Mesendoderm (in vitro differentiated cells): ENCODE data around the gene ALG9.

Experiments
- DNase-seq: peaks from one replicate; pipeline ENCODE4 v3.0.0; 2013
- H2AK5ac ChIP-seq: 2 replicates; pipeline ENCODE4 v1.6.1; 2013; ENCODE audit warnings: low read length, inconsistent platforms
- H2BK120ac ChIP-seq: 2 replicates; pipeline ENCODE4 v1.6.1; 2013; ENCODE audit warnings: low read depth, mild to moderate bottlenecking, low read length, moderate library complexity, mixed read lengths
- H2BK15ac ChIP-seq: replicated peaks from 2 replicates; pipeline ENCODE4 v1.6.1; 2013; ENCODE audit warnings: low read depth, mild to moderate bottlenecking, moderate library complexity
- H2BK5ac ChIP-seq: 2 replicates; pipeline ENCODE4 v1.6.1; 2013; ENCODE audit warnings: low read length, inconsistent platforms
- H3K18ac ChIP-seq: 2 replicates; pipeline ENCODE4 v1.6.1; 2013; ENCODE audit warnings: mild to moderate bottlenecking, low read length, mixed read lengths
- H3K23ac ChIP-seq: one replicate; pipeline ENCODE4 v1.6.1; 2013; ENCODE audit warnings: low read length
- H3K27ac ChIP-seq: 2 replicates; pipeline ENCODE4 v1.5.1; 2013; ENCODE audit warnings: low read depth, mild to moderate bottlenecking, inconsistent platforms, low read length, moderate library complexity
- H3K27me3 ChIP-seq: 2 replicates; pipeline ENCODE4 v1.6.1; 2013; ENCODE audit warnings: low read length, control low read depth, mild to moderate bottlenecking, inconsistent platforms; ENCODE audit not compliant: insufficient read depth, poor library complexity
- H3K36me3 ChIP-seq: 2 replicates; pipeline ENCODE4 v1.6.1; 2013; ENCODE audit warnings: low read length, inconsistent platforms; ENCODE audit not compliant: control insufficient read depth, insufficient read depth
- H3K4ac ChIP-seq: one replicate; pipeline ENCODE4 v1.6.1; 2013; ENCODE audit warnings: low read depth, mild to moderate bottlenecking, low read length, moderate library complexity
- H3K4me1 ChIP-seq: 2 replicates; pipeline ENCODE4 v1.6.1; 2013; ENCODE audit warnings: low read depth, low read length, inconsistent platforms; ENCODE audit not compliant: control insufficient read depth
- H3K4me2 ChIP-seq: 2 replicates; pipeline ENCODE4 v1.6.1; 2013; ENCODE audit warnings: low read length
- H3K4me3 ChIP-seq: 2 replicates; pipeline ENCODE4 v1.5.1; 2013; ENCODE audit warnings: mild to moderate bottlenecking, low read length
- H3K56ac ChIP-seq: one replicate; pipeline ENCODE4 v1.6.1; 2013; ENCODE audit warnings: low read length
- H3K79me1 ChIP-seq: 2 replicates; pipeline ENCODE4 v1.6.1; 2013; ENCODE audit warnings: low read length, inconsistent platforms
- H3K79me2 ChIP-seq: 2 replicates; pipeline ENCODE4 v1.6.1; 2013; ENCODE audit warnings: mild to moderate bottlenecking, low read length; ENCODE audit not compliant: control insufficient read depth, insufficient read depth
- H3K9ac ChIP-seq: 2 replicates; pipeline ENCODE4 v1.6.1; 2013; ENCODE audit warnings: low read length, inconsistent platforms
- H4K5ac ChIP-seq: one replicate; pipeline ENCODE4 v1.6.1; 2013; ENCODE audit warnings: low read length
- H4K8ac ChIP-seq: one replicate; pipeline ENCODE4 v1.6.1; 2013; ENCODE audit warnings: low read depth, mild to moderate bottlenecking, control low read depth, low read length, moderate library complexity
- WGBS: extraction: QIAGEN DNeasy Blood & Tissue Kit; methylation state at CpG from one replicate; pipeline ENCODE4 v1.1.7; 2013; ENCODE audit warnings: low lambda C conversion rate, missing lambda C conversion rate; ENCODE audit not compliant: insufficient coverage; ENCODE audit errors: extremely low coverage; 5-methylcytosine and 5-hydroxymethylcytosine counted together

ALG9 gene

GRCh38 chr11:111916768-111917167 lies 45.4 kb upstream of the ALG9 start:
- Histone ChIP-seq H3K27me3 (no peaks in the 10 kb centered on the region), H2AK5ac (no peak overlapping the region), H3K4me1 (peaks cover 6% of the 10 kb centered on the region), H3K56ac (no peak overlapping the region), H3K4me2 (no peak overlapping the region), H2BK15ac (no peak overlapping the region), H4K8ac (no peak overlapping the region), H2BK5ac (no peak overlapping the region), H3K79me1 (no peaks in the 10 kb centered on the region), H3K18ac (no peak overlapping the region), H3K36me3 (no peaks in the 10 kb centered on the region), H3K27ac (no peak overlapping the region), H3K4ac (no peak overlapping the region), H2BK120ac (no peak overlapping the region), H3K4me3 (no peak overlapping the region), H3K79me2 (no peaks in the 10 kb centered on the region), H3K9ac (no peak overlapping the region), H4K5ac (no peak overlapping the region), H3K23ac (no peak overlapping the region)
- no peak for DNase-seq
- WGBS: no CpG with 5 or more reads among the region's 1 CpG

- no peak for DNase-seq
- Histone ChIP-seq H3K27ac (no peak overlapping the region), H3K4me3 (no peak overlapping the region), H3K79me1 (no peaks in the 10 kb centered on the region), H2BK5ac (no peak overlapping the region), H3K4me1 (peaks cover 21% of the 10 kb centered on the region), H2BK15ac (no peak overlapping the region), H3K4ac (no peak overlapping the region), H3K18ac (no peak overlapping the region), H4K8ac (no peak overlapping the region), H3K36me3 (no peaks in the 10 kb centered on the region), H2AK5ac (no peak overlapping the region), H3K56ac (no peak overlapping the region), H3K9ac (no peak overlapping the region), H3K27me3 (no peaks in the 10 kb centered on the region), H4K5ac (no peak overlapping the region), H3K79me2 (no peaks in the 10 kb centered on the region), H2BK120ac (no peak overlapping the region), H3K4me2 (no peak overlapping the region), H3K23ac (no peak overlapping the region)
- no CpG with 5 or more reads among the region's 4 CpGs for WGBS
Measured at GRCh38 chr11:111913997-111914396, 42.6 kb upstream of the ALG9 start.

GRCh38 chr11:111913031-111913861 lies 41.9 kb upstream of the ALG9 start:
- no peak overlapping the region for H3K4me3 ChIP-seq
- no peak overlapping the region for H3K23ac ChIP-seq
- H2BK15ac ChIP-seq: no peak overlapping the region
- H3K79me2 ChIP-seq: no peaks in the 10 kb centered on the region
- no peaks in the 10 kb centered on the region for H3K79me1 ChIP-seq
- H4K8ac ChIP-seq: no peak overlapping the region
- no peak overlapping the region for H2AK5ac ChIP-seq
- H3K4ac ChIP-seq: no peak overlapping the region
- no peaks in the 10 kb centered on the region for H3K27me3 ChIP-seq
- H4K5ac ChIP-seq: no peak overlapping the region
- no peak overlapping the region for H2BK5ac ChIP-seq
- DNase-seq: no peak
- H3K36me3 ChIP-seq: no peaks in the 10 kb centered on the region
- no peak overlapping the region for H3K4me2 ChIP-seq
- H3K4me1 ChIP-seq: peaks cover 24% of the 10 kb centered on the region
- peak overlapping the region; percentile 70 for H3K56ac ChIP-seq
- H3K9ac ChIP-seq: no peak overlapping the region
- no peak overlapping the region for H2BK120ac ChIP-seq
- no peak overlapping the region for H3K18ac ChIP-seq
- H3K27ac ChIP-seq: no peak overlapping the region
- no CpG with 5 or more reads among the region's 24 CpGs for WGBS

- Histone ChIP-seq H3K79me2 (no peaks in the 10 kb centered on the region), H4K8ac (peak within 1 kb of the TSS; percentile 28), H3K4ac (no peak within 1 kb of the TSS), H3K79me1 (no peaks in the 10 kb centered on the region), H3K9ac (no peak within 1 kb of the TSS), H3K4me2 (no peak within 1 kb of the TSS), H2AK5ac (no peak within 1 kb of the TSS), H3K27ac (no peak within 1 kb of the TSS), H3K18ac (peak within 1 kb of the TSS; percentile 7), H2BK120ac (no peak within 1 kb of the TSS), H3K27me3 (no peaks in the 10 kb centered on the region), H3K23ac (no peak within 1 kb of the TSS), H2BK5ac (no peak within 1 kb of the TSS), H4K5ac (peak within 1 kb of the TSS; percentile 71), H2BK15ac (no peak within 1 kb of the TSS), H3K4me3 (no peak within 1 kb of the TSS), H3K4me1 (peaks cover 24% of the 10 kb centered on the region), H3K36me3 (no peaks in the 10 kb centered on the region), H3K56ac (peak within 1 kb of the TSS; percentile 70)
- no peak for DNase-seq
- WGBS: no CpG with 5 or more reads among the region's 26 CpGs
Measured at GRCh38 chr11:111912535-111912934, 41.2 kb upstream of the ALG9 start, which contains the start of gene HSPB2. TSS of gene HSPB2 (plus strand) at chr11:111912734. CDS start at chr11:111912830, 96 bp downstream.

GRCh38 chr11:111911563-111912401 lies 40.4 kb upstream of the ALG9 start, which contains the start of gene CRYAB:
TSS of gene CRYAB (minus strand) at chr11:111911770. CDS start at chr11:111911724, 46 bp downstream.
- H3K4me3 ChIP-seq: no peak within 1 kb of the TSS
- H4K8ac ChIP-seq: peak within 1 kb of the TSS; percentile 28
- H3K27me3 ChIP-seq: no peaks in the 10 kb centered on the region
- no peaks in the 10 kb centered on the region for H3K79me2 ChIP-seq
- no CpG with 5 or more reads among the region's 17 CpGs for WGBS
- H2BK5ac ChIP-seq: no peak within 1 kb of the TSS
- no peaks in the 10 kb centered on the region for H3K79me1 ChIP-seq
- peak within 1 kb of the TSS; percentile 7 for H3K18ac ChIP-seq
- H3K9ac ChIP-seq: no peak within 1 kb of the TSS
- no peak within 1 kb of the TSS for H3K27ac ChIP-seq
- no peak within 1 kb of the TSS for H2BK120ac ChIP-seq
- no peaks in the 10 kb centered on the region for H3K36me3 ChIP-seq
- H2AK5ac ChIP-seq: no peak within 1 kb of the TSS
- H2BK15ac ChIP-seq: no peak within 1 kb of the TSS
- peaks cover 24% of the 10 kb centered on the region for H3K4me1 ChIP-seq
- H3K4me2 ChIP-seq: no peak within 1 kb of the TSS
- peak within 1 kb of the TSS; percentile 60 for H3K56ac ChIP-seq
- H4K5ac ChIP-seq: peak within 1 kb of the TSS; percentile 71
- DNase-seq: peak; percentile 62
- no peak within 1 kb of the TSS for H3K4ac ChIP-seq
- no peak within 1 kb of the TSS for H3K23ac ChIP-seq
